ENCODE results near the gene METTL1.

Gene METTL1

DNA sequence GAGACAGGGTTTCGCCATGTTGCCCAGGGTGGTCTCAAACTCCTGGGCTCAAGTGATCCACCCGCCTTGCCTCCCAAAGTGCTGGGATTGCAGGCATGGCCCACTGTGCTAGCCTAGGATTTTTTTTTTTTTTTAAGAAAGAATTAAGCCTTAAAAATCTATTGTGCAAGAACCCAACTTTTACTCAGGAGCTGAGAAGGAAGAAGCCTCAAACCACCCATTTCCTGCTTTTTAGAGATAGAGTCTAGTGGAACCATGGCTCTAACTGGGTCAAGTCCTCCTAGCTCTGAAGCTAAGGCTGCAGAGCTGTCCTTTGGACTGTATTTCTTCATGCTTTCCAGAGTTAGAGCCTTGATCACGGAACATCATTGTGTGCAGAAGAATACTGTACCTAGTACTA lies 9.3 kb upstream of the METTL1 start:
- H3K4ac ChIP-seq (ENCODE audit: low read depth in 1 of 2, low read length in 2 of 2): no peak overlapping the region
- peaks cover 10 to 45% of the 10 kb centered on the region in 2 experiments for H3K36me3 ChIP-seq (ENCODE audit: control insufficient read depth in 1 of 2, insufficient read depth in 2 of 2, low read depth in 1 of 2, low read length in 2 of 2)
- no peaks in the 10 kb centered on the region for H3K9me3 ChIP-seq (ENCODE audit: control insufficient read depth, low read length)
- H2BK5ac ChIP-seq (ENCODE audit: low read depth, low read length, poor library complexity, severe bottlenecking): no peak overlapping the region
- H3K18ac ChIP-seq (ENCODE audit: low read depth in 1 of 2, low read length in 2 of 2): no peak overlapping the region
- H2AFZ ChIP-seq (ENCODE audit: low read depth, low read length): no peak overlapping the region
- no peak overlapping the region for H3K23ac ChIP-seq (ENCODE audit: low read length in 2 of 2)
- no peak for DNase-seq
- WGBS: 98% methylated on average over 3 of the region's 3 CpGs
- no peak overlapping the region for H2BK120ac ChIP-seq (ENCODE audit: low read depth, low read length)
- no peak overlapping the region for H3K27ac ChIP-seq (ENCODE audit: low read length, poor library complexity, severe bottlenecking)
- H3K27me3 ChIP-seq (ENCODE audit: control insufficient read depth in 1 of 2, insufficient read depth in 1 of 2, low read length in 2 of 2): no peaks in the 10 kb centered on the region
- no peak overlapping the region for H3K4me2 ChIP-seq (ENCODE audit: low read length, poor library complexity, severe bottlenecking)
- H4K8ac ChIP-seq (ENCODE audit: low read length): no peak overlapping the region
- H2BK15ac ChIP-seq (ENCODE audit: low read depth, poor library complexity, severe bottlenecking): no peak overlapping the region
- peaks cover 20% of the 10 kb centered on the region for H3K79me1 ChIP-seq (replicated peaks; ENCODE audit: low read length, poor library complexity, severe bottlenecking)
- H3K14ac ChIP-seq (ENCODE audit: low read length in 2 of 2): no peak overlapping the region
- no peak overlapping the region for H3K4me3 ChIP-seq (ENCODE audit: insufficient read depth in 1 of 2, low read depth in 1 of 2, low read length in 2 of 2)
- no peak overlapping the region for H4K91ac ChIP-seq (ENCODE audit: low read length)
- no peaks in the 10 kb centered on the region for H3K4me1 ChIP-seq (ENCODE audit: control insufficient read depth, insufficient read depth, low read depth, low read length)
- H2AK5ac ChIP-seq (ENCODE audit: low read length, severe bottlenecking): no peak overlapping the region
- H2BK12ac ChIP-seq (ENCODE audit: low read length in 2 of 2): no peak overlapping the region
- no peak overlapping the region for H3K9ac ChIP-seq (ENCODE audit: low read length)

DNA sequence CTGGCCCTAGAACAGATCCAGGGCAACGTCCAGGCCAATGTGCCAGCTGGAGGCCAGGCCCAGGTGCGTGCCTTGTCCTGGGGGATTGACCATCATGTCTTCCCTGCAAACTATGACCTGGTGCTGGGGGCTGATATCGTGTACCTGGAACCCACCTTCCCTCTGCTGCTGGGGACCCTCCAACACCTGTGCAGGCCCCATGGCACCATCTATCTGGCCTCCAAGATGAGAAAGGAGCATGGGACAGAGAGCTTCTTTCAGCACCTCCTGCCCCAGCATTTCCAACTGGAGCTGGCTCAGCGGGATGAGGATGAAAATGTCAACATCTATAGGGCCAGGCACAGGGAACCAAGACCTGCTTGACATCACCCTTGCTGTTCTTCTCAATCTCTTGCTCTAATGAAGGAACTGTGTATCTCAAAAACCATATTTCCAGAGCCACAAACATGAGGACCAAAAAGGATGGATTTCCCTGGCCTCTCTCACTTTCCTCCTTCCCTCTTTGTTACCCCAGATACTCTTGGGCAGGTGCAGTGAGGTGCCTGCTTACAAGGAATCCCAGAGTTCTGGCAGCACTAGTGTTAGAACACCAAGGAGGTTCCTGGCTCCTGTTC lies 8.5 kb upstream of the METTL1 start:
- Histone ChIP-seq H3K4me3 (ENCODE audit: insufficient read depth in 1 of 2, low read depth in 1 of 2, low read length in 2 of 2) (no peak overlapping the region), H3K9me3 (ENCODE audit: control insufficient read depth, low read length) (no peaks in the 10 kb centered on the region), H3K14ac (ENCODE audit: low read length in 2 of 2) (no peak overlapping the region), H2BK12ac (ENCODE audit: low read length in 2 of 2) (no peak overlapping the region), H3K27me3 (ENCODE audit: control insufficient read depth in 1 of 2, insufficient read depth in 1 of 2, low read length in 2 of 2) (no peaks in the 10 kb centered on the region), H3K9ac (ENCODE audit: low read length) (no peak overlapping the region), H2AK5ac (ENCODE audit: low read length, severe bottlenecking) (no peak overlapping the region), H4K8ac (ENCODE audit: low read length) (no peak overlapping the region), H2BK15ac (ENCODE audit: low read depth, poor library complexity, severe bottlenecking) (no peak overlapping the region), H3K18ac (ENCODE audit: low read depth in 1 of 2, low read length in 2 of 2) (no peak overlapping the region), H2AFZ (ENCODE audit: low read depth, low read length) (no peak overlapping the region), H3K36me3 (ENCODE audit: control insufficient read depth in 1 of 2, insufficient read depth in 2 of 2, low read depth in 1 of 2, low read length in 2 of 2) (peaks cover 9 to 45% of the 10 kb centered on the region in 2 experiments), H3K79me1 (replicated peaks; ENCODE audit: low read length, poor library complexity, severe bottlenecking) (peaks cover 14% of the 10 kb centered on the region), H4K91ac (ENCODE audit: low read length) (no peak overlapping the region), H3K23ac (ENCODE audit: low read length in 2 of 2) (no peak overlapping the region), H3K27ac (ENCODE audit: low read length, poor library complexity, severe bottlenecking) (no peak overlapping the region), H2BK5ac (ENCODE audit: low read depth, low read length, poor library complexity, severe bottlenecking) (no peak overlapping the region), H3K4me2 (ENCODE audit: low read length, poor library complexity, severe bottlenecking) (no peak overlapping the region), H3K4me1 (ENCODE audit: control insufficient read depth, insufficient read depth, low read depth, low read length) (no peaks in the 10 kb centered on the region), H3K4ac (ENCODE audit: low read depth in 1 of 2, low read length in 2 of 2) (no peak overlapping the region), H2BK120ac (ENCODE audit: low read depth, low read length) (no peak overlapping the region)
- DNase-seq: no peak
- 94% methylated on average over 4 of the region's 4 CpGs for WGBS

DNA sequence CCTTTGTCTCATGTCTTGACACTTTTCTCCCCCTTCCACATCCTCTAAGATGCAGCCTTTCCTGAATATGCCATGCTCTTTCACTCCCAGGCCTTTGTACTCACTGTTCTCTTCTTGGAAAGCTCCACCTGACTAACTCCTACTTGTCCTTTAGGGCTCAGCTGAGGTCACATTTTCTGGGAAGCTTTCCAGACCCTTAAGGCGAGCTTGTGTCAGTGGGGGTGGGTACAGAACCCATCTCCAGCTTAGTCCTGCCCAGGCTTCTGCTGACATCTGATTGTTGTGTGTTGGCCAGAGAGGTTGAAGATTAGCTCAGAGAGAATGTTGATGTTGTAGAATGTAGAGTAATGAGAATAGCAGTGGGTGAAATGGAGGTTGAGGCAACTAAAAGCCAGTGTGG lies 7.8 kb upstream of the METTL1 start:
- WGBS: 82% methylated on average over 1 of the region's 1 CpG
- H3K18ac ChIP-seq (ENCODE audit: low read depth in 1 of 2, low read length in 2 of 2): no peak overlapping the region
- no peak overlapping the region for H3K4me2 ChIP-seq (ENCODE audit: low read length, poor library complexity, severe bottlenecking)
- DNase-seq: no peak
- H3K4me3 ChIP-seq (ENCODE audit: insufficient read depth in 1 of 2, low read depth in 1 of 2, low read length in 2 of 2): no peak overlapping the region
- H3K9me3 ChIP-seq (ENCODE audit: control insufficient read depth, low read length): no peaks in the 10 kb centered on the region
- no peak overlapping the region for H2AFZ ChIP-seq (ENCODE audit: low read depth, low read length)
- no peak overlapping the region for H3K27ac ChIP-seq (ENCODE audit: low read length, poor library complexity, severe bottlenecking)
- H3K27me3 ChIP-seq (ENCODE audit: control insufficient read depth in 1 of 2, insufficient read depth in 1 of 2, low read length in 2 of 2): no peaks in the 10 kb centered on the region
- H3K4me1 ChIP-seq (ENCODE audit: control insufficient read depth, insufficient read depth, low read depth, low read length): no peaks in the 10 kb centered on the region
- no peak overlapping the region for H3K14ac ChIP-seq (ENCODE audit: low read length in 2 of 2)
- H4K8ac ChIP-seq (ENCODE audit: low read length): no peak overlapping the region
- no peak overlapping the region for H2BK15ac ChIP-seq (ENCODE audit: low read depth, poor library complexity, severe bottlenecking)
- no peak overlapping the region for H3K9ac ChIP-seq (ENCODE audit: low read length)
- H3K36me3 ChIP-seq (ENCODE audit: control insufficient read depth in 1 of 2, insufficient read depth in 2 of 2, low read depth in 1 of 2, low read length in 2 of 2): peaks cover 10 to 46% of the 10 kb centered on the region in 2 experiments
- no peak overlapping the region for H3K4ac ChIP-seq (ENCODE audit: low read depth in 1 of 2, low read length in 2 of 2)
- H3K79me1 ChIP-seq (replicated peaks; ENCODE audit: low read length, poor library complexity, severe bottlenecking): peaks cover 11% of the 10 kb centered on the region
- no peak overlapping the region for H3K23ac ChIP-seq (ENCODE audit: low read length in 2 of 2)
- H2AK5ac ChIP-seq (ENCODE audit: low read length, severe bottlenecking): no peak overlapping the region
- no peak overlapping the region for H2BK12ac ChIP-seq (ENCODE audit: low read length in 2 of 2)
- no peak overlapping the region for H2BK5ac ChIP-seq (ENCODE audit: low read depth, low read length, poor library complexity, severe bottlenecking)
- no peak overlapping the region for H2BK120ac ChIP-seq (ENCODE audit: low read depth, low read length)
- no peak overlapping the region for H4K91ac ChIP-seq (ENCODE audit: low read length)

DNA sequence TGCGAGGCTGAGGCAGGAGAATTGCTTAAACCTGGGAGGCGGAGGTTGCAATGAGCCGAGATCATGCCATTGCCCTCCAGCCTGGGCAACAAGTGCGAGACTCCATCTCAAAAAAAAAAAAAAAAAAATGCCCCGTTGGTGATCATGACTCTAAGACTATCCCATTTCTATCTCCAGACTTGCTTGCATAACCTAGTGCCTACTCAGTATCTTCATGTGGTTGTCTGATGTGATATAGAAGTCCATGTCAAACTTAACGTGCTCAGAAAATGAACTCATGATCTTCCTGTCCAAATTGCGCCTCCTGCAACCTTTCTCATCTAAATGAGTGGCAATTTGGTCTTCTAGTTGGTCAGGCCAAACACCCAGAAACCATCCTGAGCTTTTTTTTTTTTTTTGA lies 6.0 kb upstream of the METTL1 start:
- Histone ChIP-seq H3K79me1 (replicated peaks; ENCODE audit: low read length, poor library complexity, severe bottlenecking) (peaks cover 7% of the 10 kb centered on the region), H3K14ac (ENCODE audit: low read length in 2 of 2) (no peak overlapping the region), H2AK5ac (ENCODE audit: low read length, severe bottlenecking) (no peak overlapping the region), H3K36me3 (ENCODE audit: control insufficient read depth in 1 of 2, insufficient read depth in 2 of 2, low read depth in 1 of 2, low read length in 2 of 2) (peaks cover 10 to 44% of the 10 kb centered on the region in 2 experiments), H3K9ac (ENCODE audit: low read length) (no peak overlapping the region), H4K91ac (ENCODE audit: low read length) (no peak overlapping the region), H3K9me3 (ENCODE audit: control insufficient read depth, low read length) (no peaks in the 10 kb centered on the region), H2BK5ac (ENCODE audit: low read depth, low read length, poor library complexity, severe bottlenecking) (no peak overlapping the region), H3K18ac (ENCODE audit: low read depth in 1 of 2, low read length in 2 of 2) (no peak overlapping the region), H3K4me2 (ENCODE audit: low read length, poor library complexity, severe bottlenecking) (no peak overlapping the region), H3K27ac (ENCODE audit: low read length, poor library complexity, severe bottlenecking) (no peak overlapping the region), H2BK12ac (ENCODE audit: low read length in 2 of 2) (no peak overlapping the region), H3K4me1 (ENCODE audit: control insufficient read depth, insufficient read depth, low read depth, low read length) (peaks cover 4% of the 10 kb centered on the region), H2BK120ac (ENCODE audit: low read depth, low read length) (no peak overlapping the region), H2AFZ (ENCODE audit: low read depth, low read length) (no peak overlapping the region), H4K8ac (ENCODE audit: low read length) (no peak overlapping the region), H2BK15ac (ENCODE audit: low read depth, poor library complexity, severe bottlenecking) (no peak overlapping the region), H3K23ac (ENCODE audit: low read length in 2 of 2) (no peak overlapping the region), H3K4me3 (ENCODE audit: insufficient read depth in 1 of 2, low read depth in 1 of 2, low read length in 2 of 2) (no peak overlapping the region), H3K27me3 (ENCODE audit: control insufficient read depth in 1 of 2, insufficient read depth in 1 of 2, low read length in 2 of 2) (no peaks in the 10 kb centered on the region), H3K4ac (ENCODE audit: low read depth in 1 of 2, low read length in 2 of 2) (no peak overlapping the region)
- DNase-seq: no peak
- 100% methylated on average over 5 of the region's 7 CpGs for WGBS

Data from mesenchymal stem cell (in vitro differentiated cells and primary cell).